HG02938 (cell line): Measurements from ENCODE around the gene PROP1.
A peak's percentile ranks its signal among the peaks of the same experiment; 100 is the strongest.
"Not testable (repeated sequence)": the region's sequence is repeated elsewhere in the genome, so short reads cannot be mapped to it uniquely, and the experiment has no call there.

Source experiments
- ATAC-seq: cut with Tn5 transposase; IDR thresholded peaks from one replicate; pipeline ENCODE4 v1.9.1; 2021; ENCODE audit warnings: mild to moderate bottlenecking, moderate library complexity; ENCODE audit not compliant: unreplicated experiment

PROP1 gene

DNA sequence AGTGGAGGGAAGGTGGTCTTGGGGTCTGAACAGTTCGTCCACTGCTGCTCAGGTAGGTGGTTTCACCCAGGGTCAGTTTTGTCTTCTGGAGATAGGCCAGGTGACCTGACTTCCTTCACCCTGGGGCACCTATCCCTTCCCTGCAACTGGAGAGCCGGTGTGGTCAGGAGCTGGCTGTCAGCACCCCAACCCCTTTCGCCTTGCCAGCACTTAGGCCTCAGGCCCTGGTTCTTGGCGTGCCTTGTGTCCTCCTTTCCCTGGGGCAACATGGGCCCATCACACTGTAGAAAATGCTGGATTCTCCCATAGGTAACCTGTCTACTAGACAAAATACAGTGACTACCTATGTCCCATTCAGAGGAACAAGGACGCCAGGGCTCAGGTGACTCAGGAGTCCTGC is 13.1 kb downstream of the PROP1 start:
- ATAC-seq = no peak

DNA sequence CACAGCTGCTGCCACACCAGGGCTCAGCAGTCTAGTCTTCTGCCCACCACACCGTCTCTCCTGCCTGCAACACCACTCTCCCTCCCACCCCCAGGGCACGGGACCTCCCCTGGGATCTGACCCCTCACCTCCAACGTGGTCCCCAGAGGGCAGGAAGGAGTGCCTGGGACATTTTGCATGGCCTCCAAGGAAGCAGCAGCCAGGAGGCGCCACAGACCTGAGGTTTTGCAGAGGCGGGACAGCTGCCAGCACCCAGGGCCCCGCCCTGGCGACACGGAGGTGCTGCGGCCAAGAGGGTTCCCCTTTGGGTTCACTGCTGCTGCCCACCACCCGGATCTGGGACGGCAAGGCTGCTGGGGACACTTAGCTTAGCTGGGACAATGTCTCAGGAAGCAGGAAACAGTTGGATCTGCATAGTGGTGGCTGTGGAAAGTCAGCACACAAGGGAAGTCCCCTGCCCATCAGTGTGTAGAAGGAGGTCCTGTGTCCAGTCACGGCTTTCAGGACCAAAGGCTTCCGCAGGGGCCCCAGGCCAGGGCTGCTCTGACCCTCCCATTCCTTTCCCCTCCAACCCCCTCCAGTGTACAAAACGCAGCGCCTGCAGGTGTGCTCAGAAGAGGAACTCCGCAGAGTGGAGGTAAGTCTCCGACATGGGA is 13.8 kb downstream of the PROP1 start:
- ATAC-seq = no peak

DNA sequence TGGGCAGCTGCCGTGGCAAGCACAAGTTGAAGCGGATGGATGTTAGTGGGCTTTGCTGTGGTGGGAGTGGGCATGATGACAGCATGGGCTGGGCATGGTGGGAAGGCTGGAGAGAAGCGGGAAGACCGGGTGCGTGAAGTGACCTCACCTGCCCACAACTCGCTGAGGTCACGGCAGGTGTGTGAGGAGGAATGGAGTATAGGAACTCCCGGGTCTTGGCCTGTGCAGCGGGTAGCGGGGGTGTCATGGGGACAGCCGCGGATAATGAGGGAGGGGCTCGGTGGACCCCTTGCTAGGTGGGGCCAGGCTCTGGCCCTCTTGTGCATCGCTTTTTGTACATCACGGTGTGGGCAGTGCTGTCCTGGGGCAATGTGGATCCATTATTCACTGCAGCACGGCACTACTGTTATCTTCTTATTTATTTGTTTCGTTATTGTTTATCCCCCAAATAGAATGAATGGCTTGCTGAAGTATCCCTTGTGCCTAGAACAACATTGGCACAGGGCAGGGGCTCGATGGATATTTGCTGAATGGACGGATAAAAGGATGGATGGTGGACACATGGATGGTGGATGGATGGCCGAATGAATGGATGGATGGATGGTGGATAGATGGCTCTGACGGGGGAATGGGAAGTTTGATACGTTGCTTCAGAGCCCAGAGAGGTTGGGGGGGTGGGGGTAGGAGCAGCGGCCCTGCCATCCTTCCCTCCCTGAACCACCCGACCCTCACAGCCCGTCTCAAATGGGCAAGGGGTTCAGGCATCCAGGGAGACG is 14.6 kb downstream of the PROP1 start:
- ATAC-seq = no peak

DNA sequence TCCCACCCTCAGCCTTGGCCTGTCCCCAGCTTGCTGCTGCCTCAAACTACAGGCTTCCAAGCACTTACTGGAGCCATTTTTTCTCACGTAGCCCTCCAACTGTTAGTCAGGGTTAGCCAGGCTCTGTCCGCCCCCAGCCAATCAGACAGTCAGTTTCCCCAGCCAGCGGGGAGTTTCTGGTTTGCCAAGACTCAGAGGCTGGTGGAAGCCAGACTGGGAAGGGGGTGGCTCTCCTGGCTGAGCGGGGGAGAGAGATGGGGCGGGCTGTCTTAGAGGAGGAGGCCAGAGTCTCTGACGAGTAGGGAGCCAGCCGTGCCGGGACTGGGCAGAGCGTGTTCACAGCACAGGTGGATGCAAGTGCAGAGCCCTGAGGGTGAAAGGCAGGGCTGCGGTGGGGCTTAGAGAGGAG is 15.3 kb downstream of the PROP1 start:
- no peak for ATAC-seq

DNA sequence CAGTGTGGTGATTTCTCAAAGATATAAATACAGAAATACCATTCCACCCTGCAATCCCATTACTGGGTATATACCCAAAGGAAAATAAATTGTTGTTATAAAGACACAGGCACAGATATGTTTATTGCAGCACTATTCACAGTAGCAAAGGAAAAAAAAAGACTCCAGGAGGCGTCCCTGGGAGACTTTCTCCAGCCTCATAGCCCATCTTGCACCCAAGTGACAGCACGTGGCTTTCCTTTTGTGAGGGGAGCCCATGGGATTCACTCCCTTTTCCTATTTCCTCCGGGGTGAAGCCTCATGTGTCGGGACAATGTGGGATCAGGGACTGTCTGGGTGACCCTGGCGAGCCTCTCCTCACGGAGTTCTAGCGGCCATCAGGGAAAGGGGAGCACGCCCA is 18.4 kb downstream of the PROP1 start:
- not testable (repeated sequence) for ATAC-seq

DNA sequence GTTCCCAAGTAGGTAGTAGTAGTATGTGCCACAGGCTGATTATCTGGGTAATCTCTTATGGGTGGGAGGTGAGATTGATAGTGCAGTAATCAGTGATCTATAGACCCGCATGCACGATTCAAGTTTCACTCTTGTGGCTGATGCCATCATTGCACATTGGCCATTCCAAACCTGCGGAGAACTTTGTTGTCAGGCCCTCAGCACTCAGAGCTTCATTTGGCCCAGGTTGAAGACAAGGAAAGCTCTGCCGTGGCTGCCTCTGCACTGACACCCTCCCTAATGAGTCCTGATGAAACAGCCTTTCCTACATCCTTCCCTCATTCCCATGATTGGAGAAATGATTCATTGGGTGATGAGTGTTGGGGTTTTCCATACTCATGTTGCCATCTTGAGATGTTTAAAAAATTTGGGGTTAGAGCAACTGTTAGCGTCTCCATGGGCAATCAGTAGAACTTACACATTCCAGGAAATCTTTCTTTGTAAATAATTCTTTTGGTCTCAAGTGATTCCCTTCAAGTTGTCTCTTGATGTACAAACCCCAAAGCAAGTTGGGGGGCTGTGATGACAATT is 22.9 kb downstream of the PROP1 start:
- no peak for ATAC-seq

DNA sequence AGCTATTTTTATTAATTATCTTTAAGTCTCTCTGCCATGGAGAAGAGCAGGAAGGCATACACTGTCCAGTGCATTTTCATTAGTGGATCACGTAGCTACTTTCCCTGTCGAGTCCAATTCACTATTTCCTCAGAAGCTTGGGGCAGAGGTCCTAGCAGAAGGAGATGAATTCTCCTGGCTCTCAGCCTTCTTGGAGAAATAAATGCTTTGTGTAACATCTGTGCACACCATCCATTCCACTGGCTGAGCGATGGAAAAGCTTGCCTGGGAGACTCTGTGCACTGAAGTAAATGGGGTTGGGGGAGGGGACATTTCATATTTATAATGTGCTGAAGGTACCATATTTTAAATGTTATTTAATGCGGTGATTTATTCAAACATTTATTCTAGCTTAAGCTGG is 23.4 kb downstream of the PROP1 start:
- ATAC-seq = no peak

DNA sequence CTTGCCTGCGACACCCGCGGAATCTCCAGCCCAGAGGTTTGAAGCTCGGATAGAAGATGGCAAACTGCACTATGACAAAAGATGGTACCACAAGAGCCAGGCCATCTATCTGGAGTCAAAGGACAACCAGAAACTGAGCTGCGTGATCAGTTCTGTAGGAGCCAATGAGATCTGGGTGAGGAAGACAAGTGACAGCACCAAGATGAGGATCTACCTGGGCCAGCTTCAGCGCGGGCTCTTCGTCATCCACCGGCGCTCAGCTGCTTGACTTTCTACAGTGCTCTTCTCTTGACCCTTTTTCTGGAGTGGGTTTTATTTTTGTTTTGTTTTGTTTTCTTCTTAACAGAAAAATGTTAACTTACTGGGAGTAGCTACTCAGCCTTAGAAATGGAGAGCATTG is 24.0 kb downstream of the PROP1 start:
- not testable (repeated sequence) for ATAC-seq

DNA sequence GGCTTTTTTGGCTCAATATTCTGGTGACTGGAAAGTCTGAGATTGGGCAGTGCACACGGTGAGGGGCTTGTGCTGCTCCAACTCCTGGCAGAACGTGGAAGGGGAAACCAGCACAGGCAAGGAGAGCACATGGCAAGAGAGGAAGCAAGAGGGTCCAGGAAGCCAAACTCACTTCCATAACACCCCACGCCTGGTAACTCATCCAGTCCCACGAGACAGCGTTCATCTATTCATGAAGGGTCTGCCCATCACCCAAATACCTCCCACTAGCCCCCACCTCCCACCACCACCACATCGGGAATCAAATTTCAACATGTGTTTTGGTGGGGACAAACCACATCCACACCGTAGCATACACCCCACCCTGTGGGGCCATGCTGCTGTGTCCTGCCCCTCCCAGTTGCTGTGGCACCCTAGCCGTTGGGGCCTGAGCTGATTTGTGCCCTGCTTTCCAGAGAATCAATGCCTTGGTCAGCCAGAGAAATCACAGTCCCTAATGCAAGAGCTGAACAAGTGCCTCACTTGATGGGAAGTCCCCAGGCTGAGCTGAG is 27.3 kb downstream of the PROP1 start:
- ATAC-seq = no peak

DNA sequence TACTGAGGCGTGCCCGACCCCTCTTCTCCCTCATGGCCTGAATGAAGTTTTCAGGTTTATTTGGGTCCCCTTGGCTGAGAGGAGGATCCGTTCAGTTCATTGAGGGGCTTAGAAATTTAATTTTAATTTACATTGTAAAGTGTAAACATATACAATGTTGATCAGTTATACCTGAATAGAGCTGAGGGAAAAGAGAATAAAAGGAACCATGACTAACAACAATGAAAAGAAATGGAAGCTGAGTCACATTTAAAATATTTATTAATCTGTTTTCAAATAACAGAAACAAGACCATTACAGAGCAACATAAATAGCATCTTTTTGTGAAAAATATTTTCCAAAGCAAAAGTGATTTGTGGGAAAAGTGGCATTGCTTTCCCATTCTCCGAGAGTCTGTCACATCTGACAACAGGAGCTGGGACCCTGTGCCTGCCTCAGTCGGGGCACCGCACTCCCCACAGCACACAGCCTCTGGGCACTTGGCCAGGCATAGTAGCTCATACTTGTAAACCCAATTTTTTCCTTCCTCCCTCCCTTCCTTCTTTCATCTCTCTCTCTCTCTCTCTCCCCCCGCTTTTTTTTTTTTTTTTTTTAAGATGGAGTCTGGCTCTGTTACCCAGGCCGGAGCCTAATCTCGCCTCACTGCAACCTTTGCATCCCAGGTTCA is 28.7 kb downstream of the PROP1 start:
- ATAC-seq = no peak

DNA sequence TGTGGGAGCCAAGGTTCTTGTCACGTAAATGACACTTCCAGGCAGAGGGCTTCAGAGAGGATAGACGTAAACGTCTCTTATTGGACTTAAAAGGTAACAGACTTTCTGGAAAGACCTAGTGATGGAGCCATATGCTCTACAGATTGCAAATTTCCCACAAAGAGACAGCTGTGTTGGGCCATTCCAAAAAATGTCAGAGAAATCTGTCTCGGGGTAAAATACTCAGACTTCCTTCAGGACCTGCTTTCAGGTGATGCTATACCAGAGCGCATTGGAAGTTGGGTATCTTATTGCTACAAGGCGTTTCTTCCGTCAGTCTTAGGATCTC is 29.2 kb downstream of the PROP1 start:
- ATAC-seq = no peak

DNA sequence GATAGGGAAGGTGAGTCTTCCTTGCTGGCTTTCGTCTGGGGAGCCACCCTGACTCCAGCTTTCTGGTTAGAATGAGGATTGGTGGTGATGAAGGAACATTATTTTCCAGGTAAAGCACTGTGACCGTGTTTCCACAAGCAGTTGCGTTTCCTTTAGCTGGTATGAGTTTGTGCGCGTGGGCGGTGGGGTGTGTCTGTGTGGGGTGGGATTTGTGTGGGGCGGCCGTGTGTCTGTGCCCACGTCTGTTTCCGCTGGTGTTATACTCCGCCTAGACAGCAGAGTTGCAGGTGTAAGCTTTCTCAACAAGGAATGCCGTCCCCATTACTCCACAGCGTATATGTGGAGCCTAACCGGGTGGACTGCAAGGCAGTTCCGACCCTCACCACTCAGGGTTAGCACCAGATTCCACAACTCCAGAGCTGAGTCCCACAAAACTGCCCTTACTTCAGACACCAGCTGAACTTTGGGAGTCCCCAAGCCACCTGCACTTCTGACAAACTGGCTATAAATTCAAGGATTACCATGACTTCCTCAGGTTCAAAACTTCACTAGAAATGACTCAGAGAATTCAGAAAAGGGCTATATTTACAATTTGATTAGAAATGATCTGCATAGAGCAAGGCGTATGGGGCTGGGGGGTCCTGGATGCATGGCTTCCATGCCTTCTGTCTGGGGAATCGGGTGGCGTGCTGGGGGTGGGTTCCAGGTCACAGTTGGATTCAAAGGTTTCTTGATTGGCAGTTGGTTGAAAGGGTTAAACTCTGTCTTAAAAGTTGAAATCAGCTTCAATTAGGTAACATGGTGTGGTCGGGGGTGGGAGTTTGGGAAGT is 29.8 kb downstream of the PROP1 start:
- no peak for ATAC-seq

DNA sequence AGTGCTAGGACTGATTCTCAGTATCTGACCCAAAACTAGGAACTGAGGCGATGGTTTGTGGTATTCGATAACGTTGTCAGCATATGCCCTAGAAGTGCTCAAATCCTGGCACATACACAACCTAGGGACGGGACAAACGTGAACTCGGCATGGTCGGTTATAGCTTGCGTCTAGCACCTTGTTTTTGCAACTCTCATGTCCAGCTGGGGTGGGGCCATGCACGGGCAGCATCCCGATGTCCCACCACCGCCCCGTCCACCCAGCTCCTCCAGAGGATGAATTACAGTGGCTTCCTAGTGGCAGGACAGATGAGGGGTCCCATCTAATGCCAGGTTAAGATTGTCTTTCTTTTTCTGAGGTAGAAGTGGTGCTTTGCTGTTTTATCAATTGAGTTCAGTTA is 31.6 kb downstream of the PROP1 start:
- ATAC-seq = no peak

DNA sequence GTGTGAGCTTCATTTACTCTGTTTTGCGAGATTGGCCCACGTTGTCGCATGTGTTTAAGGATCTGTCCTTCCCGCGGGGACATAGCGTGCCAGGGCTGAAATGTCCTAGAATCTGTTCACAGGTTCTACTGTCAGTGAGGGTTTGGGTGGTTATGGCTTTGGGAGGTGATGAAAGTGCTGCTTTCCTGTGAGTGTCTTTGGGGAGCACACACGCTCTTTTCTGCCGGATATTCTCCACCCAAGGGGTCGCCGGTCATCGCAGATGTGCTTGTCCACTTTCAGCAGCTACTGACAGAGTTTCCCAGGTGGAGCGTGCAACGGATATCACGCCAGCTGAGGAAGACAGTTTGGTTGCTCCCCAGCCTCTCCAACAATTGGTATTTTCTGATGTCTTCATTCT is 32.1 kb downstream of the PROP1 start:
- ATAC-seq = no peak

DNA sequence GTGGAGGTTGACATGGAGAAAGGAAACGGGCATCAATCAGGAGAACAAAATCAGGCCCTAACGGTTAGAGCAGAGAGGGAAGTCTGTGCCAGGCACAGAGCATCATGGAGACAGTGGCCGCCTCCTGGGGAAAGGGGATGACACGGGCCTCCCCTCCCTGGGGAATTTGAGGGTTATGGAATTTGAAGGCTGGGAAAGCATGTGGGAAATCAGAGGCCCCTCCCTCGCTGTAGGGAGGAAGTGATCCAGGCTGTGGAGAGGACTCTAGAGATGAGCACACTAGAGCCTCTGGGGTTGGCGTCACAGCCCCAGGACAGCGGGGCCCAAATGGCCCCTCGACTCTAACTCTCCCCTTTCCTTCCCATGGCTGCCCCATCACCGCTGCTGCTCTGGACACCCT is 36.7 kb downstream of the PROP1 start:
- no peak for ATAC-seq

DNA sequence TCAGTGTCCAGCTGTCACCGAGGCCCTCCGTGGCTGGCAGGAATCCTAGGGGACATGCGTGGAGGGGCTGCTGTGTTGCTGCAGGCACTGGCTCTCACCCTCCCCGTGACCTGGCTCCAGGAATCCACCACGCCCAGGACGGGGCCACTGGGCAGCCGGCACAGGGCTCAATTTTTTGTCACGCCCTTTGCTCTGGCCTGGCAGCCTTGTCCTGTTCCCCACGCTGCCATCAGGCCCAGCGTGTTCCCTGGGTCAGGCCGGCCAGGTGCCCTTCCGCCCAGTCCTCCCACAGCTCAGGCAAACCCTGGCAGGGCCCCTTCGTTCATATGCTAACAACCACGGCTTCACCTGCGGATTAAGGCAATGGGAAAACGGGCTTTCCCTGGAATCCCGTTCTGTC is 37.3 kb downstream of the PROP1 start:
- ATAC-seq = no peak

DNA sequence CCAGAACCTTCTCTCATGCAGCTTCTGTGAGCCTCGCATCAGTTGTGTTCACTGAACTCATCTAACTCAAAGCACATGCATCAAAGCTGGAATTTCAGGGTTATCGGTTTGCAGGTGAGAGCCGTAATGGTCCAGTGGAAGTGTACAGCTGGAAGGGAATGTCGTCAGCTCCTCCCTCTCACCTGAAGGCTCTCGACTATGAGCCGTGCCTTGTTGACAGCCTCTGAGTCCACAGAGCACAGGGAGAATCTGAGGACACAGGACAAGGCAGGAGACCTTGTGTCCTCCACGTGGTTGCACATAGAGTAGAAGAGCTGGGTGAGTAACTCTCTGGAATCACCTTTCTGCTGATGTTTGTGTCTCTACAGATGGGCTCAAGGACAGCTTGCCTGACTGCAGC is 38.8 kb downstream of the PROP1 start:
- no peak for ATAC-seq

DNA sequence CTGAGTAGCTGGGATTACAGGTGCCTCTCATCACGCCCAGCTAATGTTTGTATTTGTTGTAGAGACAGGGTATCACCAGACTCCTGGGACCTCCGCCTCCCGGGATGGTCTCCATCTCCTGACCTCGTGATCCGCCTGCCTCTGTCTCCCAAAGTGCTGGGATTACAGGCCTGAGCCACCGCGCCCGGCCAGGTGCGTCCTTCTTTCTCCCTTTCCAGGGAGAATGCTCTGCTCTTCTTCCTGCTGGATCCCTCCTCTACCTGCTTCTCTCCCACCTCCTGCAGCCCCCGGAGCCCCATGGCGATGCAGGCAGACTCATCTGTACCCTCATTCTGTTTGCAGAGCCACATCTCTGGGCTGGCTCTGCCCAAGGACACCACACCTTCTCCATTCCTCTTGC is 42.9 kb downstream of the PROP1 start:
- not testable (repeated sequence) for ATAC-seq

DNA sequence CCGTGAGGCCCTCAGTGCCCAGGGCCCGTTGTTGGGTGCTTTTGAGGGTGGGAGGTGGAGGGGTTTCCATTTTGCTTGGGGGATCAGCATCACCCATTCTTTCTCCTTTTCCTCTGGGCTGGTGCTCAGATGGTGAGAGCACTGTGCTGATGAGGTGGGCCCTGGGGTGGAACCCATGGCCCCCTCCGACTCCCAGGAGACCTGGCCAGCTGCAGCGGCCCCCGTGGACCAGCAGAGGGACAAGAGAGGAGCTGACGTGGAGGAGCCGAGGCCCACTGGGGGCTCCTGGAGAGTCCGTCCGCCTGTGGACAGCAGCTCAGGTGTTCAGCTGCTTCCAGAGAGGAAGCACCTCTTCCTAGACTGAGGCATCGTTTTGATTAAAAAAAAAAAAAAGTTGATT is 46.4 kb downstream of the PROP1 start:
- ATAC-seq = not testable (repeated sequence)

DNA sequence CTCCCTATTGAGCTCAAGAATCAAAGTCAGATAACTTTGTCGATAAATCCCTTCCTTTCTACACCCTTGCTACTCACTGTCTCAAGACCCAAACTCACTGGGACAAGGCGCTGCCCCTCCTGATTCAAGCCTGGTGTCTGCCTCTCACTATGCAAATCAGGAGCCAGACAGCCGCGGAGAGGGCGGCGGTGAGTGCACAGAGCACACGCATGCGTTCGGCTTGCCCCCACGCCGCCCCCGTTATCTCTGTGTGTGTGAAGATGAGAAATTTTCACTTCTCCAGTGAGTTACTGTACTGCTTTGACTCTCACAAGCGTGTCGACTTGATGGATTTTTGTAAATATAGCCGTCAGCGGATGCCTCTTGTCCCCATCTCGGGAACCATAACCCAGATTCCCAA is 47.0 kb downstream of the PROP1 start:
- ATAC-seq = peak; percentile 57

DNA sequence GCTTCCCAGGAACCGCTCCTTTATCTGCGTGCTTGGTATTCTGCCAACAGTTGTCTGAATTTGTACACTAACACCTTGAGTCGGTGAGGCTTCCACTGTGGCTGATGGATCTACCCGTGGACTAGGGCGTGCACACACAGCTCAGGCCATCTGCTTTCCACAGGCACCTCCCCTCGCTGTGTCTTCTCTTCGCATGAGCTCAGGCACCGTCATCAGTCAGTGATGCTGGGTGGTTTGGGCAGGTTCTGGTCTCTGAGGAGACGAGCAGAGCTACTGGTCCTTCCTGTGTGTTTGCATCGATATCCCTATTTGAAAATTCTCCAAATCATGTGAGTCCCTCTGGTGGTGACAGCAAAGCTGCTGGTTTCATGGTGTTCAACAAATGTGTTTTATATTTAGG is 48.1 kb downstream of the PROP1 start:
- not testable (repeated sequence) for ATAC-seq
